GM12892 (cell line): ENCODE measurements around the gene HIVEP2.

ENCODE experiments used
- POLR2A ChIP-seq: IDR thresholded peaks from 2 replicates; pipeline ENCODE4 v1.6.1; 2011; ENCODE audit warnings: low read depth, low read length, control low read depth
- POLR2AphosphoS5 ChIP-seq: IDR thresholded peaks from 2 replicates; pipeline ENCODE4 v1.6.1; 2011; ENCODE audit warnings: low read depth, low read length, control low read depth
- TAF1 ChIP-seq: IDR thresholded peaks from 2 replicates; pipeline ENCODE4 v1.6.1; 2011; ENCODE audit warnings: low read depth, mild to moderate bottlenecking, control low read depth, low read length, borderline replicate concordance

DNA sequence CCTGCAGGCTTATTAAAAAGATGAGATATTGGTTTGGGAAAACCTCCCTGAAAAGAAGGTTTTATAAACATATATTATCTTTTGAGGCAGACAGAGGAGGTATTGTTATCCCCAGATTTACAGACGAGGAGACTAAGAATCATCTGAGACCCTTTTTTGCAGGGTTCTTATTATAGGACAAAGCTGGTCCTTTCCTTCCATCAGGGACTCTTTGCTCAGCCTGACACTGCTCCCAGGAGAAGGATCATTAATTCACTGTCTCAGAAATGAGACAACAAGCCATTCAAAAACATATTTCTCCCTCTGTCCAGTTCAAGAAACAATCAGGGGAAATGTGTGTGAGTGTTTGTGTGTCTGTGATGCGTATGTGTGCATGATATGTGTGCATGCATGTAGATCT is 33.5 kb downstream of the HIVEP2 start:
- TF ChIP-seq TAF1 (no peak), POLR2A (no peak), POLR2AphosphoS5 (no peak)
